Heart left ventricle (tissue), 13 donors: ENCODE measurements around the gene ST8SIA5.

Experiments used
- CTCF ChIP-seq, 12 donors: fragments of 200-600 bp; sonication (generic) in 4 of 12; IDR thresholded peaks; one replicate each; pipeline versions ENCODE4 v1.5.0 to v1.8.0; 2018 to 2022; ENCODE audit warnings: antibody characterized with exemption in 12 of 12, mild to moderate bottlenecking in 5 of 12
- POLR2A ChIP-seq, 2 donors: fragments of 450-650 bp; IDR thresholded peaks; one replicate each; pipeline ENCODE4 v1.6.1; 2017; ENCODE audit warnings: antibody characterized with exemption in 2 of 2, mild to moderate bottlenecking in 2 of 2, moderate library complexity in 2 of 2
- donor health status: ischemic (EF 13 %, LVEDD 7.1; RV severe dilation, severe dysfunction).
- donor health status: DM: no; HTN: yes; CAD: no.
- donor health status: DM: no; HTN: no; CAD: no.
- donor health status: ischemic (EF 25% LVEDD 6.9; RV normal size, moderate dysfunction).
- donor health status: ischemic (EF 25% LVEDD 5.7; RV mildly dilated, moderate dysfunction).
- donor health status: ischemic (EF 35%, LVEDD 5.7; RV mildly dilated, moderate dysfunction).
- donor health status: nonischemic (EF 11% LVEDD 7.7; RV severe dilation, severe dysfunction).
- donor health status: DM: yes; HTN: yes; CAD: no.
- donor health status: PGD.
- donor health status: ischemic (EF 29% LVEDD 5.4; RV normal size, mild dysfunction).
- donor health status: nonischemic (EF 23%, LVEDD 6.1; RV moderate dilation, normal function).

DNA sequence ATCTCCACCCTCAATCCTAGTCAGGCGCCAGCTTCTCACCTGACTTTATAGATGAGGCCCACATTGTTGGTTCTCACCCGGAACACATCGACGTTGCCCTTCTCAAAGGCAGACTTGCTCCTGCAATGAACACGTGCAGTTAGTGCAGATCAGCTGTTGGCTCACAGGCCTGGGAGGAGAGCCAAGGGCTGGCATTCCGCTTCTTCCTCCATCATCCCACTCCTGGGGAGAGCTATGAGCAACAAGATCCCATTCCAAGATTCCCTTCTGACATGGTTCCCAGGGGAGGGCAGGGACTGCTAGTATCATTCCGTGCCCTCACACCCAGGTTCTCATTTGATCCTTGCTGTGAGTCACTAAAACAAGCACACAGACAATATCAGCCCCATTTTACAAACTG lies 114.9 kb downstream of the ST8SIA5 start:
- no peak for TF ChIP-seq POLR2A (IDR thresholded peaks at IDR 0.05)
- no peak for TF ChIP-seq CTCF (IDR thresholded peaks at IDR 0.05)
